NCI-H510A treated with DMSO at 0.1 percent for 48 hours (cell line): Measurements from ENCODE around the gene RAC2.
A peak's percentile ranks its signal among the peaks of the same experiment; 100 is the strongest.

Source experiments
- DNase-seq: peaks from one replicate; lab custom pipeline; 2025; lab: John Stamatoyannopoulos, UW

The RAC2 gene

DNA sequence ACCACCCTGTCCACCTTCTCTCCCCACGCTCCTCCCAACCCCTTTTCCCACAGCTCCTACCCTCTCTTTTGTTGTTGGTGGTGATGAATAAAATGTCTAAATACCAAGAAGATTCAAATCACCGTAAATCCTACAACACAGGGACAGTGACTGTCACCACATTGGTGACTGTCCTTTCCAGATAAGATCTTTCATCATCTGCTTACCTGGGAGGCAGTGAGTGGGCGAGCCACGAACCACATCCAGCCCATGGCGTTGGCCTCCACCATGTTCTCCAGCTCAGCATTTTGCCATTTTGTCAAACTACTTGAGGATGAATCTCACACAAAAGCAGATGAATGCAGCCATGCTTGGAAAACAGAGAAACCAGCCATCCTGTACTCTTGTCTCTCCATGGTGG is 31.6 kb upstream of the RAC2 start:
- DNase-seq = no peak

DNA sequence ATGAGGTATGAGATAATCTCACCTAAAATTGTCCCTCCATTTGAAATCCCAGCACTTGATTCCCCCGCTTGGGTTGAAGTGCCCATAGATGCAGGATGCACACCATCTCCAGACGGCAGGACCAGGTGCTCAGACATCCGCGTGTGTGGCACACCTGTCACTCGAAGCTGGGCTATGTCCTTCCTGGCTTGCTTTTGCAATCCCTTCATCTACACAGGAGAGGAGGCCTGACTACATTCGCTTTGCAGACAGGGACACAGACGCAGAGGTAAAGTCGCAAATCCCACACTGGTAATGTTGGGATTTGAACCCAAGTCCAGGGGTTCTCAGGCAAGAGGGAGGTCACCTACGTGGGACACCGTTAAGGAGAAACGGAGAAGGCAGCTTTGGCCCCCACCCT is 31.1 kb upstream of the RAC2 start:
- no peak for DNase-seq

DNA sequence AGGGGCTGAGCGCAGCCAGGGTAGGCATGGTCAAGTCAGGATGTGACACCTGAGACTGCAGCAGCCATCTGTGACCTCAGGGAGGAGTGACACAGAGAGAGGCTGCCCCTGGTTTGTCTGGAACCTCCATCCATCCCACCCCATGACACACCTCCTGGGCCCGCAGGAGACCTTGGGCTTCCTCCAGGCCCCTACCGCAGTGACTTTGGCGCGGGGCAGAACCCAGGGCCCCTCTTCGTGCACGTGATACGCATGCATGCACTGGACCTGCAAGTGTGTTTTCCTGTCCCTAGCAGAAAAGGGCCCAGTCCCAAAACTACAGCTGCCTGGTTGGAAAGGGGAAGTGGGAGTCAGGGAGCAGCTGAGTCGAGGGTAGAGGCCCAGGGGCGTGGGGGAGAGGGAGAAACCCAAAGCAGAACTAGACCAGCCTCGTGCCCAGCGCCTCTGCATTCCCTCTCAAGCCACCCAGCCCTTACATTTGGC is 30.4 kb upstream of the RAC2 start:
- no peak for DNase-seq

DNA sequence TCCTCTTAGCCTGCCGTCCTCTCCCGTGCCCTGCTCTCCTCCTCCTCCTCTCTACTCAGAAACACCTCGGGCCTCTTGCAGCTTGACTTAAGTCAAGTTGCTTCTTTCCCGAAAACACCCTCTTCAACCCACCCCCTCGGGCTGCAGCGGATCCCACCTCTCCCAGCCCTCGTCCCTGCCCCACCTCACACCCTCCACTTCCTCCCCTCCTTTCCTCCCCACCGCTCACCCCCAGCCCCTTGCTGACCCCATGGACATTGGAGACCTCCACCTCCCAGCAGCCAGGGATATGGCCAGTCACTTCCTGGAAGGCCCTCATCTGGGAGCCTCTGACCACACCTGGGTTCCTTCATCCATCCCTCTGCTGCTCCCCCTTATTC is 29.8 kb upstream of the RAC2 start:
- DNase-seq = no peak

DNA sequence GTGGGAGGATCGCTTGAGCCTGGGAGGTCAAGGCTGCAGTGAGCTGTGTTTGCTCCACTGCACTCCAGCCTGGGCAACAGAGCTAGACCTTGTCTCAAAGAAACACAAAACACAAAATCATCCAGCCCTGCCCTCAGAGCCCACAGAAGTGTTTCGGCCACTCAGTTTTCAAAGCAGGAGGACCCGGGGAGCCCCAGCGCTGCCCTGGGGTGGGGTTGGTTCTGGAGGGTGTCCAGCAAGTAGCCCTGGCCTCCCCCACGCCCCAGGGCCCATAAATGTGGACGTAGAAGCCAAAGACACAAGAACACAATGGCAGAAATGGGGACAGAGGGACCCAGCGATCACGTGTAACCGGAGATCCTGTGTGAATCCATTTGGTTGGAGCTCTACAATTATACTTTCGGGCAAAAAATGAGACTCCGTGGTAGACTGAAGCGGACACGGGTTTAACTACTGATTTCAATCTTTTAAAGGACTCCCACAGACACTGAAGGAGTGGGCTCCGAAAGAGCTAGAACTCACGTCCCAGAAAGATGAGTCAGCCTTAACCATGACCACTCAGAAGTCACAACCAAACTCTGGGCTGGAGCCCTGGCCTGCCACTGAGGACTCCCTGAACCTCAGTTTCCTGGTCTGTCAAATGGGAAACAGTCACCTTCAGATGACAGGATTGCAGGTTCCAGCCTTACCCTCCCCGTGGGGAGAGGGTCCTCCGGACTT is 29.2 kb upstream of the RAC2 start:
- DNase-seq = no peak

DNA sequence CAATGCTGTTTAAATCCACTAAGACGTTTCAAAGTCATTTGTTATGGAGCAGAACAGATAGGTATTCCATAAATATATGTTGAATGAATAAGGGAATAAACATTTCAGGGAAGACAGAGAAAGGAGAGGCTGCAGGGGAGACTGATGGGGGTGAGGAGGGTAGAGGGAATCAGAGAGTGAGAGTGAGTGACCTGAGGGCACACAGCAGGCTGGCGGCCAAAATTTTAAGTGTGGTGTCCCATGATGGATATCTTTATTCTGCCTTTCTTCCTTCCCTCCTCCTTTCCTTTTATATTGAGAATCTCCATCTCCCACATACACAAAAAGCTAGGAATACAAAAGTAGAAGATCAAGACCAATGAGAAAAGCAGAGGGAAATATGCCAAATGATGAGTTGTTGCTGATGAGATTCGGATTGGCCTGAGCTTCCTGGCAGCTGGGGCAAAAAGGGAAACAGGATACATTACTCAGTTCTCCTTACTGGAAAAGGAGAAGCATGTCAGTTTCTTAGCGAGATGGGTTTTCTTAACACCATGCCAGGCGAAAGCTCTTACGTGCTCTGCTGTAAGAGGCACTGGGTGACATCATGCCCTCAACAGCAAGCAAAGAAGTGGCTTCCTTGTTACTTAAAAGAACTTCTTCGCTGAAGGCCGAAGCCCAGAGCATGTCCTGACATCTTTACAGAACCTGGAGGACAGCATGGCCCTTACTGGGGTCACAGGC is 27.0 kb upstream of the RAC2 start:
- no peak for DNase-seq

DNA sequence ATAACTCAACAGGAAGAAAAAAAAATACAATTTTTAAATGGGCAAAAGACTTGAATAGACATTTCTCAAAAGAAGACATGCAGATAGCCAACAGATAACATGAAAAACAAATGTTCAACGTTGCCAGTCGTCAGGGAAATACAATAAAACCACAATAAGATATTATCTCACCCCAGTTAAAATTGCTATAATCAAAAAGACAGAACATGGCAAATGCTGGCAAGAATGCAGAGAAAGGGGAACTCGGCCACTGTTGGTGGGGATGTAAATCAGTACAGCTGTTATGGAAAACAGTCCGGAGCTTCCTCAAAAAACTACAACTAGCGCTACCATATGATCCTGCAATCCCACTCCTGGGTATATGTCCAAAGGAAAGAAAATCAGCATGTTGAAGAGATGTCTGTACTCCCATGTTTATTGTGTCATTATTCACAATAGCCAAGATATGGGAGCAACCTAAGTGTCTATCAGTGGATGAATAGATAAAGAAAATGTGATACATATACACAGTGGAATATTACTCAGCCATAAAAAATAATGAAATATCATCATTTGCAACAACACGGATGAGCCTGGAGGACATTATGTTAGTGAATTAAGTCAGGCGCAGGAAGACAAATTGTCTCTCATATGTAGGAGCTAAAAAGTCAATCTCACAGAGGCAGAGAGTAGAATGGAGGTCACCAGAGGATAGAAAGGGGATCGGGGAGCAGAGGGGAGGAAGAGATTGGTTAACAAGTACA is 26.0 kb upstream of the RAC2 start:
- DNase-seq = no peak

DNA sequence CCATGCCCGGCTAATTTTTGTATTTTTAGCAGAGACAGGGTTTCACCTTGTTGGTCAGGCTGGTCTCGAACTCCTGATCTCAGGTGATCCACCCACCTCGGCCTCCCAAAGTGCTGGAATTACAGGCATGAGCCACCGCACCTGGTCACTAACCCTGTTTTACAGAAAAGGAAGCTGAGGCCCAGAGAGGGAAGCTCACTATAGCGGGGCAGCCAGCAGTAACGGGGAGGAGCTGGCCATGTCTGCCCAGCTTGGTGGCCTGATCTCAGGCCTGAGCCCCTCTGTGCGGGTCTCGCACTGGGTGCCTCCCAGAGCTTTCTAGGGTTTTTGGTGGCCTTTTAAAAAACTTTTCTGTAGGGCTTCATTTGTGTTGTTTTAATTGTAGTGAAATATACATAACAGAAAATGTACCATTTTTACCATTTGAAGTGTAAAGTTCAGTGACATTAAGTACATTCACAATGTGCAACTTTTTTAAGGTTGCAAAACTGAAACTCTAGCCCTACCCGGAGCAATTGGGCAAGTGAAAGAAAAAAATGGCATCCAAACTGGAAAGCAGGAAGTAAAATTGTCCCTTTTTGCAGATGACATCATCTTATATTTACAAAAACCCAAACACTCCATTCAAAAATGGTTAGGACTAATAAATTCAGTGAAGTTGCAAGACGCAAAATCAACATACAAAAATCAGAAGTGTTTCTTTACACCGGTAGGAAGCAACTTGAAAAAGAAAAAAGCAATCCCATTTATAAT is 23.8 kb upstream of the RAC2 start:
- no peak for DNase-seq

DNA sequence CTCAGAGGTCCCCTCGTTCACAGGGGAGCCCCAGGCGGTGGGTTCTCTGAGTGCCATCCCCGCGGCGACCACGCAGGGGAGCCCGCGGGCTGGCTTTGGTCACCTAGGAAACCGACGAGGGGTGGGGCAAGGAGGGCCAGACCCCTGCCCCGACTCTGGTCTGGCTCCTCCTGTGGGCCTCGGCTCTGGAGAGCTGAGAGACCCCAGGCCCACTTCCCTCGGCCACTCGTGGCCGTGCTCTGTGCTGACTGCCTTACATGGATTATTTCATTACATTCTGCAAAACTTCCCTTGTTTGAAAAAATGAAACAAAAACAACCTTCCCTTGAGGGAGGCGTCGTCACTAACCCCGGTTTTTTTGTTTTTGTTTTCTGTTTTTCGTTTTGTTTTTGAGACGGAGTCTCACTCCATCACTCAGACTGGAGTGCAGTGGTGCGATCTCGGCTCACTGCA is 23.1 kb upstream of the RAC2 start:
- DNase-seq = no peak

DNA sequence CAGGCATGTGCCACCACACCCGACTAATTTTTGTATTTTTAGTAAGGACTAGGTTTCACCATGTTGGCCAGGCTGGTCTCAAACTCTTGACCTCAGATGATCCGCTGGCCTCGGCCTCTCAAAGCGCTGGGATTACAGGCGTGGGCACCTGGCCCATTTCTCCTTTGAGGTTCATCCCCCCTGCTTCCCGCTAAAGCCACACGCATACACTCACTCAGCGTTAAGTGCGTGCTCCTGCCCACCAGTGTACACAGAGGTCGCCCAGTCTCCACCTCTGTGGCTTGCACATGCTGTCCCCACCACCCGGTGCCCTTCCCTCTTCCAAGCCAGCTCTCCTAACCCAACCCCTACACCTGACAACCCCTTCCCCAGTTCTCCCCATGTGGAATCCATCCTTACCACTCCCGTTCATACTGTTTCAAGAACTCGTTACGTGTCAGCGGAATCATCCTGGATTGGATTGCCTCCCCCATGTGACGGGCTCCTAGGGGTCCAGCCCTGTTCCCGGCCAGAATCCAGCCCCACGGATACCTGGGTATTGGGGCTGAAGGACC is 22.6 kb upstream of the RAC2 start:
- no peak for DNase-seq

DNA sequence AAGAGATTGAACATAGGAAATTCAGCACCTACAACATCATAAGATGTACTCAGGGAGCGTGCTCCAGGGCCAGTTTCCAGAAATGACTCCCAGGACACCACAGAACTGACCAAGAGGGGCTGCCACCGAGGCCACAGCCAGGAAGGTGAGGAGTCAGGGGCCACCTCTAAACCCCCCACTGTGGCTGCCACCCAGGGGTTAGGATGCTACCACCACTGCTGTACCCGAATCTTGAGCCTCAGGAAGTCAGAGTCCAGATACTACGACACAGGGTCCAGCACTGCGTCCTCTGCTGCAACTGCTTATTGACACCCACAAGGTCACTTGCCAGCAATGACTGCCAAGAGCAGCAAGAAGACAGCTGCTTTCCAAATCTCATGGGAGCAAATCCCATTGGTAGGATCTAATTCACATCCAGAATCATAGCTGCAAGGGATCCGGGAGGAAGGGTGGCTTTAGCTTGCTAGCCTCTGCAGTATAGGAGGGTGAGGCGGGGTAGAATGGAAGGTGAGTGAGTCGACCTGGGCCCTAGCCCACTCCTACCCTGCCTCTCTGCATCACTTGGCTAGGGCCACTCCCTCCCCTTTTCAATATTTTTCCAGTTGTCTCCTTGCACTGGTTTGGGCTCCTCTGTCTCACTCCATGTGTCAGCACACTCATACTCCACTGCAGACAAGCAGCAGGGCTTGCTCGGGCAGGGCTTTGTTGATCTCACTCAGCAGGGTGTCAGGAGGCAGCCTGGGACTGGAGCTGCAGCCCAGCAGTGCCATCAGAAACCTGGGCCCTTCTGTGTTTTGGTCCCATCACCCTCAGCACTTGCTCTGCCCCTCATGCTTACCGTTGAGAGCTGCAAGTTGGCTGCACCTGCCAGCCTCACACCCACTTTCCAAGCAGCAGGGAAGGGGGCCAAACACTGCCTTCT is 20.2 kb upstream of the RAC2 start:
- no peak for DNase-seq

DNA sequence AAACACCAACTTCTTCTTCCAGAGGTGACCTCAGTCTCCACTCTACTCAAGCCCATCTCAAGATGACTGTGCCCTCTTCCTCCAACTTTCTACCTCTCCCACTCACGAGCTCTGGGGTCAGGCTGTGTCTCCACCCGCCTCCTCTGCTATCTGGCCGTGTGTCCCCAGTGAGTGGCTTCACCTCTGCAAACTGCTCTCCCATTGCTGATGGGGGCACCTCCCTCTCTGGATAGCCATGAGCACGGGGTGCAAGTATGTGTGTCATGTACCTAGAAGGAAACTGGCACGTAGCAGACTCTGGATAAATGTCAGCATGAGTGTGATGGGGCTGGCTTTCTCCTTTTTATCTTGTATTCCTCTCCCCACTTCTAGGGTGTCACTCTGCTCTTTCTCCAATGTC is 18.3 kb upstream of the RAC2 start:
- DNase-seq = no peak

DNA sequence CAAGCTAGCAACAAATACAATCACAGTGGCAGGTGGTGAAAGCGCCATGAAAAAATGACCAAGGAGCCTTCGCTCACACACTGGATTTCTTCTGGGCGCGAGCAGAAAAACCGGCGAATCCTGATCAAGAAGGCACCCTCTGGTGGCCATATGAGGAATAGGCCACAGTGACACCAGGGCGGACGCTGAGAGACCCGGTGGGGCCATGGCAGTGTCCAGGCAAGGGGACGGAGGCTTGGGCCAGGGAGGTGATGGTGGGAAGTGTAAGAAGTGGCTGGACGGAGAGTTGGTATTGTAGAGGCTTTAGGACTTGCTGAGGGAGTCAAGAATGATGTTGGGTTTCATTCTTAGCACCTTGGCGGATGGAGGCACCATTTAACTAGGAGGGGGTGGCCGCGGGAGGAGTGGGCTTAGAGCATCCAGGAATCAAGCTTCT is 16.9 kb upstream of the RAC2 start:
- DNase-seq = peak; percentile 2

DNA sequence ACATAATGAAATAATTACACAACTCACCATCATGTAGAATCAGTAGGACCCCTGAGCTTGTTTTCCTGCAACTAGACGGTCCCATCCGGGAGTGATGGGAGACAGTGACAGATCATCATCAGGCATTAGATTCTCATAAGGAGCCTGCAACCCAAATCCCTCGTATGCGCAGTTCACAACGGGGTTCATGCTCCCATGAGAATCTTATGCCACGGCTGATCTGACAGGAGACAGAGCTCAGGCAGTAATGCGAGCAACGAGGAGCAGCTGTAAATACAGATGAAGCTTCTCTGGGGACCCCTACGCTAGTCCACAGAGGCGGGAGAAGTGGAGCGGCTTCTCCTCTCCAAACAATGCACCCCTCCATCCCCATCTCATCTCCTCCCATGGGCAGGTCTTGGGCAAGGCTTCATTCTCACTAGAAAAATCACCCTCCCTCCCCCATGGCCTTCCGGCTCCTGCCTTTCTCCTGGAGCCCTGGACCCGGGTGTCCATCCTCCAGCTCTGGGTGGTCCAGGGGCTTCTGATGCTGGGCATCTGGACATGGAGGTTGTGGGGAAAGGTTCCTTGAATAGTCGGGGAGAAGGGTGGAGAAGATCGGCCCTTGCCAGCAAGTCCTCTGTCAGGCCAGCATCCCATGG is 16.2 kb upstream of the RAC2 start:
- DNase-seq = no peak

DNA sequence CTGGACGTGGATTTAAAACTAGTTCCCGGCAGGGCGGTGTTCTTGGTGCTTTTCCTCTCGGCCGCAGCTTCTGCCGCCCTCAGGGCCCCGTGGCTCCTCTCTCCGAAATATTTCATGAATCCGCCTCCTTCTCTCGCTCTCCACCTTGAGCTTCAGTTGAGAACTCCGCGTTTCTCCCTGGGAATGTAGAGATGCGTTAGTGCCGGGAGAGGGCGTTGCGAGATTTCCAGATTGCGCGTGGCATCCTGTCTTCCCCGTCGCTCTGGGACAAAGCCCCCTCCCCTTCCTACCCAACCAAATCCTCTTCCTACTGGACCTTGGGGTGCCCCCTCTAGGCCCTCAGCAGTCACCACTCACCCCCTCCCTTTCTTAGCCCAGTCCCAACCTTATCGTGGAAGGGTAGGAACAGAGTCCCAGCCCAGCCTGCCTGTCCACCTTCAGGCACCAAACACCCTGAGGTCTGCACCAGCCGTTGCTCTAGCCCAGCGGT is 15.5 kb upstream of the RAC2 start:
- no peak for DNase-seq

DNA sequence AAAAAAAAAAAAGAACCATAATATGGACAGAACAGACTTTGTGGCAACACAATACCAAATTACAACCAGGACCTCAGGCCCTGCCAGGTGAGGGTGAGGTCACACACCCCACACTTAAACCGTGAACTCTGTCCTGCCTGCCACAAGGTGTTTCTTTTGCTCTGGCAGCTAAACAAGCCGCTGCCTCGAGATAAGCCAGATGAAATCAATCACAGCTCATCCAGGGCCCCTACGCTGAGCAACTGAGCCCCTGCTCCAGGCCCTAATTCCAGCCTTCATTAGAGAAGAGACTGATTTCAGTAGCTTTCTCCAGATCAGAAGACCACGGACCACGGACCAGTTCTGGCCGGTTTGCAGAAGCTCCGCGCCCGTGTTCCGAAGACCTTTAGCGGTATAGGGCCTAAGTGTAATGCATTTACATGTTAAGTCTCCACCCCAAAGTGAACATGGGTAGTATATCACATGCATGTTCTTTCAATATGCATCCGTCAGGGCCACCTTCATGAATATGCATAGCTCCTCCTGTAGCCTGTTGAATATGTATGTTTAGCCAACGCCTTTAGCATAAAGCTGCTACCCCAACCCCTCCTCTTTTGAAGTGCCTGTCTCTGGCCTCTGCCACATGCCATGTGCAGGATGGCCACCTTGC is 14.8 kb upstream of the RAC2 start:
- no peak for DNase-seq

DNA sequence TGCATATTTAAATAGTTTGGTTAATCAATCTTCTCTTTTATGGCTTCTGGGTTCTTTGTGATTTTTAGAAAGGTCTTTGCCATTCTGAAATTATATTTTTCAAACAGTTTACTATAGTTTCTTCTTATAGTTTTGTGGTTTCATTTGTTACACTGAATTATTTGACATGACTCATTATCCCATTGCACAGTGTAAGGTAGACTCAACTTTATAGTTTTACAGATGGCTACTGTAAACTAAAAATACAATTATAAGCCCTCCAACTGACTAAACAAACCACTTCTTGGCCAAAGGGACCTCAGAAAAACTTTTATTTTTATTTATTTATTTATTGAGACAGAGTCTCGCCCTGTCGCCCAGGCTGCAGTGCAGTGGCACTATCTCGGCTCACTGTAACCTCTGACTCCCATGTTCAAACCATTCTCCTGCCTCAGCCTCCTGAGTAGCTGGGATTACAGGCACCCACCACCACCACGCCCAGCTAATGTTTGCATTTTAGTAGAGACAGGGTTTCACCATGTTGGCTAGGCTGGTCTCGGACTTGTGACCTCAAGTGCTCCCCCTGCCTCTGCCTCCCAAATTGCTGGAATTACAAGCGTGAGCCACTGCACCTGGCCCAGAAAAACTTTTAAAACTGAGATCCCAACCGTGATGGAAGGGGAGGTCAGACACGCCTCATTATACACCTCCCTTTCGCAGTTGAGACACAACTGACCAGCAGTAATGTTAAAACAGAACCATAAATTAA is 14.1 kb upstream of the RAC2 start:
- DNase-seq = no peak

DNA sequence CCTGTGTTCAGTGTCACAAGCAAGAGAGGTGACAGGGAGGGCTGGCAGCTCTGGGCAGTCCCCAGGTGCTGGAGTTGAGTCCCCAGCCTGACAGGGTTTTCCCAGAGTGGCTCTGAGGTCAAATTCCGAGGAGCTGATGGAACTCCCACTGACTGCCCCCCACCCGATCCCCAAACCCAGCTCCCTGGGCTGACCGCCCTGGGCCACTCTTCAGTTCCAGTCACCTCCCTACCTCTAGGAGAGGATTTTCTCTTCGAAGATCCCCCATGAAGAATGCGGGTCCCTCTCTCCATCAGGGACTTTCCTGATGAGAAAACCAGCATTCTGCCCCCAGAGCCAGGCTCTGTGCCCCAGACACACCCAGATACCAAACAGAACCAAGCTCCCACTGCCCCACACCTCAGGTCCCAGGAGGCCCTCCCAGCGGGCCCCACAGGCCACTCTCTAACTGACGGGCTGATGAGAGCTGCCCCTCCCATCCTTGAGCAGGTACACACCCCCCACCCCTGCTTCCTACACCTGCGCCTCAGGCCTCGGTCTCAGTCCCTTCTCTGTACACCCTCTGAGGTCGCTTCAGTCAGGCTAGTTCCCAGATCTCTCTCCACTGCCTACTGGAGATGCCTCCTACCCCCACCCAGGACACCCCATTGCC is 12.1 kb upstream of the RAC2 start:
- DNase-seq = no peak
